PC-9 (cell line): Measurements from ENCODE around the gene ZNFX1. TPM values are rescaled to one million over a fixed set of nuclear protein-coding genes. Genes with fewer than 3 reads are reported as not detected.
"Not testable (repeated sequence)": the region's sequence is repeated elsewhere in the genome, so short reads cannot be mapped to it uniquely, and the experiment has no call there.

ENCODE experiments used
- BruUV-seq: library from RNA; stranded (reverse); fragments of 400-500 nt; replicated peaks from 2 replicates; lab custom pipeline; 2021; lab: Mats Ljungman, UMichigan
- CTCF ChIA-PET: fragments of 300-600 bp; sonication (Branson Sonifier 250); formaldehyde crosslinking; loops from one replicate; lab custom pipeline; 2022; ENCODE audit warnings: antibody characterized with exemption; lab: Charles Lee
- POLR2A ChIA-PET: fragments of 300-600 bp; sonication (Branson Sonifier 250); formaldehyde crosslinking; loops from one replicate; lab custom pipeline; 2022; ENCODE audit warnings: antibody characterized with exemption; ENCODE audit not compliant: unreplicated experiment; lab: Charles Lee
- DNase-seq, 2 experiments: peaks; one replicate each; pipeline versions ENCODE4 v3.0.0 to v3.0.0-alpha.2; 2015 to 2022; ENCODE audit warnings: mixed read lengths in 1 of 2
- H2AFZ ChIP-seq: fragments of 200-600 bp; sonication (generic); 2 replicates; pipeline ENCODE4 v1.8.1; 2017; ENCODE audit warnings: antibody characterized with exemption
- H3F3A ChIP-seq: fragments of 200-600 bp; sonication (generic); 2 replicates; pipeline ENCODE4 v1.8.1; 2017; ENCODE audit warnings: antibody characterized with exemption, mild to moderate bottlenecking, low read depth; ENCODE audit not compliant: insufficient read depth
- H3K27ac ChIP-seq: fragments of 200-600 bp; sonication (generic); 2 replicates; pipeline ENCODE4 v1.6.1; 2016; ENCODE audit warnings: mixed run types
- H3K27me3 ChIP-seq: fragments of 200-600 bp; sonication (generic); 2 replicates; pipeline ENCODE4 v1.6.1; 2016; ENCODE audit warnings: low read depth, mixed run types; ENCODE audit not compliant: insufficient read depth
- H3K36me3 ChIP-seq: fragments of 200-600 bp; sonication (generic); 2 replicates; pipeline ENCODE4 v1.6.1; 2016; ENCODE audit warnings: low read depth, mixed run types
- H3K4me1 ChIP-seq: fragments of 200-600 bp; sonication (generic); replicated peaks from 2 replicates; pipeline ENCODE4 v1.6.1; 2016; ENCODE audit warnings: mixed run types; ENCODE audit not compliant: insufficient read depth
- H3K4me2 ChIP-seq: fragments of 200-600 bp; sonication (generic); 2 replicates; pipeline ENCODE4 v1.6.1; 2017; ENCODE audit warnings: mixed run types
- H3K4me3 ChIP-seq: fragments of 200-600 bp; sonication (generic); 2 replicates; pipeline ENCODE4 v1.6.1; 2016; ENCODE audit warnings: mixed run types
- H3K79me2 ChIP-seq: fragments of 200-600 bp; sonication (generic); 2 replicates; pipeline ENCODE4 v1.6.1; 2017; ENCODE audit warnings: low read depth, mixed run types
- H3K9me2 ChIP-seq: fragments of 200-600 bp; sonication (generic); 2 replicates; pipeline ENCODE4 v1.8.1; 2017; ENCODE audit warnings: mild to moderate bottlenecking; ENCODE audit not compliant: insufficient read depth
- H3K9me3 ChIP-seq: fragments of 200-600 bp; sonication (generic); 2 replicates; pipeline ENCODE4 v1.8.1; 2016; ENCODE audit warnings: low read depth; ENCODE audit not compliant: insufficient read depth
- H4K20me1 ChIP-seq: fragments of 200-600 bp; sonication (generic); 2 replicates; pipeline ENCODE4 v1.8.1; 2017; ENCODE audit not compliant: insufficient read depth
- CTCF ChIP-seq: fragments of 200-600 bp; sonication (generic); conservative IDR thresholded peaks from 2 replicates; pipeline ENCODE4 v1.6.1; 2017; ENCODE audit warnings: mixed run types, antibody characterized with exemption, mild to moderate bottlenecking, moderate library complexity
- EZH2 ChIP-seq: fragments of 200-600 bp; sonication (generic); IDR thresholded peaks from 2 replicates; pipeline ENCODE4 v1.8.0; 2017; ENCODE audit warnings: antibody characterized with exemption, low read depth
- intact Hi-C: fragments of 100-400 bp; cut with micrococcal nuclease; formaldehyde crosslinking; loops from one replicate; pipeline ENCODE4 v1.10.0; 2022; ENCODE audit not compliant: unreplicated experiment
- total RNA-seq: library from RNA; stranded (reverse); gene quantifications from 2 replicates; pipeline ENCODE4 v1.2.3, GENCODE V29; 2021

Gene ZNFX1
- total RNA-seq, 1 experiment from 2014 or later: 29.7 TPM

- Histone ChIP-seq H4K20me1 (no peaks in the 10 kb centered on the region), H2AFZ (no peak overlapping the region), H3F3A (peaks cover 8% of the 10 kb centered on the region; the same call in 1 of the 2 replicates), H3K9me2 (no peaks in the 10 kb centered on the region), H3K4me1 (peaks cover 6% of the 10 kb centered on the region), H3K9me3 (peaks cover 5% of the 10 kb centered on the region; the same call in 1 of the 2 replicates), H3K27me3 (no peaks in the 10 kb centered on the region), H3K27ac (no peak overlapping the region), H3K36me3 (no peaks in the 10 kb centered on the region), H3K4me3 (no peak overlapping the region), H3K79me2 (no peaks in the 10 kb centered on the region), H3K4me2 (peak overlapping the region; percentile 50)
- DNase-seq: peak; percentile 83 to 86
- POLR2A ChIA-PET: interaction anchor here (0.5 kb wide), 2 partner anchors 17 to 780 kb away, joined by 5 to 8 read pairs; no protein-coding TSS in a partner anchor
- intact Hi-C loops: loop anchor here (1.0 to 2.0 kb wide), 2 partner anchors 18 to 31 kb away; no protein-coding TSS in a partner anchor
- CTCF ChIA-PET: interaction anchor here (1.1 kb wide), 1 partner anchor 469 kb away, joined by 3 read pairs; no protein-coding TSS in a partner anchor
- TF ChIP-seq EZH2 (no peak), CTCF (no peak)
- no TSS peak for BruUV-seq
Observed at GRCh38 chr20:49306903-49307620, 29.2 kb upstream of the ZNFX1 start.

GRCh38 chr20:49303065-49303552, 25.3 kb upstream of the ZNFX1 start:
- Histone ChIP-seq H3K4me2 (no peak overlapping the region), H3F3A (peaks cover 8% of the 10 kb centered on the region; the same call in 1 of the 2 replicates), H4K20me1 (no peaks in the 10 kb centered on the region), H3K9me3 (no peaks in the 10 kb centered on the region), H3K36me3 (no peaks in the 10 kb centered on the region), H3K27ac (no peak overlapping the region), H3K27me3 (no peaks in the 10 kb centered on the region), H2AFZ (no peak overlapping the region), H3K4me3 (no peak overlapping the region), H3K9me2 (no peaks in the 10 kb centered on the region), H3K4me1 (peaks cover 6% of the 10 kb centered on the region), H3K79me2 (no peaks in the 10 kb centered on the region)
- no peak for DNase-seq
- no peak for TF ChIP-seq EZH2
- no peak for TF ChIP-seq CTCF
- no TSS peak for BruUV-seq
- CTCF ChIA-PET: interaction anchor here (0.6 kb wide), 1 partner anchor 274 kb away, joined by 3 read pairs; no protein-coding TSS in a partner anchor
- intact Hi-C loops: no loop called here
- POLR2A ChIA-PET: no interaction called here

- Histone ChIP-seq H2AFZ (no peak overlapping the region), H3K79me2 (no peaks in the 10 kb centered on the region), H3K9me3 (no peaks in the 10 kb centered on the region), H4K20me1 (no peaks in the 10 kb centered on the region), H3F3A (peaks cover 9% of the 10 kb centered on the region), H3K9me2 (no peaks in the 10 kb centered on the region), H3K36me3 (no peaks in the 10 kb centered on the region), H3K4me3 (no peak overlapping the region), H3K27ac (no peak overlapping the region), H3K4me1 (peaks cover 10% of the 10 kb centered on the region), H3K4me2 (no peak overlapping the region), H3K27me3 (no peaks in the 10 kb centered on the region)
- DNase-seq: no peak
- TF ChIP-seq CTCF (no peak), EZH2 (no peak)
- ChIA-PET POLR2A (interaction anchor here (0.6 to 0.7 kb wide), 3 partner anchors 17 to 1125 kb away, joined by 4 to 11 read pairs (median 4); no protein-coding TSS in a partner anchor), CTCF (interaction anchor here (0.6 kb wide), 1 partner anchor 149 kb away, joined by 4 read pairs; no protein-coding TSS in a partner anchor)
- intact Hi-C loops: no loop called here
- BruUV-seq: no TSS peak
Observed at GRCh38 chr20:49297605-49298530, 20.0 kb upstream of the ZNFX1 start.

- CTCF ChIA-PET, H3K9me3 ChIP-seq, H3K9me2 ChIP-seq, intact Hi-C loops, H3K27ac ChIP-seq, DNase-seq, POLR2A ChIA-PET, H3K4me3 ChIP-seq, H3K79me2 ChIP-seq, H3K4me2 ChIP-seq, H3K27me3 ChIP-seq, BruUV-seq, H2AFZ ChIP-seq: not testable (repeated sequence)
- H3K36me3 ChIP-seq: peaks cover 15% of the 10 kb centered on the region
- peaks cover 13% of the 10 kb centered on the region for H3K4me1 ChIP-seq
- H3F3A ChIP-seq: peaks cover 47% of the 10 kb centered on the region
- peaks cover 26% of the 10 kb centered on the region for H4K20me1 ChIP-seq
Observed at GRCh38 chr20:49294002-49294654, 16.3 kb upstream of the ZNFX1 start.
